Measurements from ENCODE around the gene DOCK8. TPM values are rescaled to one million over a fixed set of nuclear protein-coding genes. Genes with fewer than 3 reads are reported as not detected.

Gene DOCK8
- total RNA-seq, 2 experiments from 2014 or later, result 100 to 125 TPM

- H3K4me3 Mint-ChIP-seq, result no peak overlapping the region
- intact Hi-C loops (cut with DNase I, micrococcal nuclease), result no loop called here
- DNase-seq (no peak), ATAC-seq (no peak)
- H3K4me1 Mint-ChIP-seq, result peaks cover 11% of the 10 kb centered on the region
- no peak overlapping the region for H3K27ac Mint-ChIP-seq
- H3K27me3 Mint-ChIP-seq, result no peaks in the 10 kb centered on the region
- H3K36me3 Mint-ChIP-seq (ENCODE audit: low read depth), result no peaks in the 10 kb centered on the region
- POLR2A ChIA-PET, result no interaction called here
- H3K9me3 Mint-ChIP-seq (ENCODE audit: low read depth), result no peaks in the 10 kb centered on the region
- CTCF ChIA-PET, result no interaction called here
Observed at GRCh38 chr9:251398-251797, 36.7 kb downstream of the DOCK8 start.

GRCh38 chr9:253539-253938, 38.9 kb downstream of the DOCK8 start:
- Mint-ChIP-seq H3K27ac (no peak overlapping the region), H3K4me3 (no peak overlapping the region), H3K4me1 (peaks cover 7% of the 10 kb centered on the region), H3K9me3 (ENCODE audit: low read depth) (no peaks in the 10 kb centered on the region), H3K27me3 (peaks cover 2% of the 10 kb centered on the region), H3K36me3 (ENCODE audit: low read depth) (no peaks in the 10 kb centered on the region)
- no peak for ATAC-seq
- intact Hi-C loops (cut with DNase I, micrococcal nuclease), result no loop called here
- ChIA-PET CTCF (no interaction called here), POLR2A (no interaction called here)
- DNase-seq, result no peak

- intact Hi-C loops (cut with DNase I, micrococcal nuclease), result no loop called here
- H3K27me3 Mint-ChIP-seq, result peaks cover 2% of the 10 kb centered on the region
Observed at GRCh38 chr9:254516-254915, 39.9 kb downstream of the DOCK8 start.

GRCh38 chr9:257957-258356, 43.3 kb downstream of the DOCK8 start:
- Mint-ChIP-seq H3K27ac (no peak overlapping the region), H3K36me3 (ENCODE audit: low read depth) (no peaks in the 10 kb centered on the region), H3K27me3 (peaks cover 4% of the 10 kb centered on the region), H3K4me1 (no peaks in the 10 kb centered on the region), H3K9me3 (ENCODE audit: low read depth) (no peaks in the 10 kb centered on the region), H3K4me3 (no peak overlapping the region)
- DNase-seq (no peak), ATAC-seq (no peak)
- POLR2A ChIA-PET, result interaction anchor here (1.4 kb wide), 1 partner anchor 14 kb away, joined by 3 read pairs; no protein-coding TSS in a partner anchor
- intact Hi-C loops (cut with DNase I, micrococcal nuclease), result no loop called here
- CTCF ChIA-PET, result interaction anchor here (1.6 to 1.9 kb wide), 3 partner anchors 9 to 41 kb away, joined by 3 to 5 read pairs (median 5); no protein-coding TSS in a partner anchor

More at GRCh38 chr9:254516-254915, 39.9 kb downstream of the DOCK8 start:
- ATAC-seq (no peak), DNase-seq (no peak)
- POLR2A ChIA-PET, result no interaction called here
- Mint-ChIP-seq H3K4me1 (no peaks in the 10 kb centered on the region), H3K9me3 (ENCODE audit: low read depth) (no peaks in the 10 kb centered on the region), H3K36me3 (ENCODE audit: low read depth) (no peaks in the 10 kb centered on the region), H3K27ac (no peak overlapping the region), H3K4me3 (no peak overlapping the region)
- CTCF ChIA-PET, result no interaction called here

- intact Hi-C loops (cut with DNase I, micrococcal nuclease), result no loop called here
- CTCF ChIA-PET, result interaction anchor here (1.8 to 2.1 kb wide), 2 partner anchors 22 to 43 kb away, joined by 5 read pairs; no protein-coding TSS in a partner anchor
- H3K9me3 Mint-ChIP-seq (ENCODE audit: low read depth), result no peaks in the 10 kb centered on the region
- H3K27ac Mint-ChIP-seq, result no peak overlapping the region
- DNase-seq, result no peak
- peaks cover 4% of the 10 kb centered on the region for H3K27me3 Mint-ChIP-seq
- no peak overlapping the region for H3K4me3 Mint-ChIP-seq
- POLR2A ChIA-PET, result no interaction called here
- ATAC-seq, result no peak
- H3K4me1 Mint-ChIP-seq, result peaks cover 2% of the 10 kb centered on the region
- no peaks in the 10 kb centered on the region for H3K36me3 Mint-ChIP-seq (ENCODE audit: low read depth)
Observed at GRCh38 chr9:259405-260404, 45.0 kb downstream of the DOCK8 start.

- intact Hi-C loops (cut with DNase I, micrococcal nuclease), result no loop called here
- Mint-ChIP-seq H3K9me3 (ENCODE audit: low read depth) (no peaks in the 10 kb centered on the region), H3K4me3 (no peak overlapping the region), H3K27ac (no peak overlapping the region), H3K36me3 (ENCODE audit: low read depth) (no peaks in the 10 kb centered on the region), H3K4me1 (peaks cover 6% of the 10 kb centered on the region), H3K27me3 (peaks cover 2% of the 10 kb centered on the region)
- ATAC-seq, result no peak
- DNase-seq, result no peak
- ChIA-PET CTCF (no interaction called here), POLR2A (no interaction called here)
Observed at GRCh38 chr9:264231-264630, 49.6 kb downstream of the DOCK8 start.

GRCh38 chr9:265209-265870, 50.7 kb downstream of the DOCK8 start:
- Mint-ChIP-seq H3K27ac (no peak overlapping the region), H3K9me3 (ENCODE audit: low read depth) (peaks cover 2% of the 10 kb centered on the region), H3K4me1 (peaks cover 11% of the 10 kb centered on the region), H3K27me3 (no peaks in the 10 kb centered on the region), H3K36me3 (ENCODE audit: low read depth) (no peaks in the 10 kb centered on the region), H3K4me3 (no peak overlapping the region)
- CTCF ChIA-PET, result interaction anchor here (1.5 kb wide), 1 partner anchor 41 kb away, joined by 3 read pairs; no protein-coding TSS in a partner anchor
- DNase-seq, result no peak
- no peak for ATAC-seq
- intact Hi-C loops (cut with DNase I, micrococcal nuclease), result no loop called here
- POLR2A ChIA-PET, result no interaction called here

- DNase-seq (no peak), ATAC-seq (no peak)
- H3K27me3 Mint-ChIP-seq, result no peaks in the 10 kb centered on the region
- H3K9me3 Mint-ChIP-seq (ENCODE audit: low read depth), result peaks cover 2% of the 10 kb centered on the region
- no peak overlapping the region for H3K4me3 Mint-ChIP-seq
- ChIA-PET CTCF (interaction anchor here (1.1 to 1.5 kb wide), 2 partner anchors 9 to 40 kb away, joined by 3 to 5 read pairs; no protein-coding TSS in a partner anchor), POLR2A (no interaction called here)
- intact Hi-C loops (cut with DNase I, micrococcal nuclease), result no loop called here
- peaks cover 13% of the 10 kb centered on the region for H3K4me1 Mint-ChIP-seq
- H3K36me3 Mint-ChIP-seq (ENCODE audit: low read depth), result no peaks in the 10 kb centered on the region
- no peak overlapping the region for H3K27ac Mint-ChIP-seq
Observed at GRCh38 chr9:266228-266627, 51.6 kb downstream of the DOCK8 start.

- no peak overlapping the region for H3K27ac Mint-ChIP-seq
- no peak overlapping the region for H3K4me3 Mint-ChIP-seq
- ChIA-PET POLR2A (no interaction called here), CTCF (no interaction called here)
- DNase-seq (no peak), ATAC-seq (no peak)
- H3K36me3 Mint-ChIP-seq (ENCODE audit: low read depth), result peaks cover 6% of the 10 kb centered on the region
- no peaks in the 10 kb centered on the region for H3K27me3 Mint-ChIP-seq
- peaks cover 28% of the 10 kb centered on the region for H3K4me1 Mint-ChIP-seq
- H3K9me3 Mint-ChIP-seq (ENCODE audit: low read depth), result peaks cover 4% of the 10 kb centered on the region
- intact Hi-C loops (cut with DNase I, micrococcal nuclease), result no loop called here
Observed at GRCh38 chr9:268616-269015, 54.0 kb downstream of the DOCK8 start.

GRCh38 chr9:269081-269711, 54.5 kb downstream of the DOCK8 start:
- Mint-ChIP-seq H3K4me1 (peaks cover 26% of the 10 kb centered on the region), H3K9me3 (ENCODE audit: low read depth) (peaks cover 4% of the 10 kb centered on the region), H3K36me3 (ENCODE audit: low read depth) (peaks cover 10% of the 10 kb centered on the region), H3K27me3 (no peaks in the 10 kb centered on the region), H3K27ac (no peak overlapping the region), H3K4me3 (no peak overlapping the region)
- DNase-seq, result no peak
- ATAC-seq, result no peak
- ChIA-PET CTCF (interaction anchor here (0.6 to 0.7 kb wide), 2 partner anchors 8 to 178 kb away, joined by 3 to 4 read pairs; no protein-coding TSS in a partner anchor), POLR2A (no interaction called here)
- intact Hi-C loops (cut with DNase I, micrococcal nuclease), result no loop called here

- H3K27me3 Mint-ChIP-seq, result no peaks in the 10 kb centered on the region
- ChIA-PET POLR2A (no interaction called here), CTCF (no interaction called here)
- peak overlapping the region; percentile 62 for H3K27ac Mint-ChIP-seq
- H3K36me3 Mint-ChIP-seq (ENCODE audit: low read depth), result peaks cover 22% of the 10 kb centered on the region
- intact Hi-C loops (cut with DNase I, micrococcal nuclease), result loop anchor here (5.0 to 10.0 kb wide), 3 partner anchors 53 to 1747 kb away; partner anchors contain the start of gene SMARCA2 (in 2 of the 2)
- ATAC-seq (no peak), DNase-seq (no peak)
- peaks cover 4% of the 10 kb centered on the region for H3K9me3 Mint-ChIP-seq (ENCODE audit: low read depth)
- H3K4me1 Mint-ChIP-seq, result peaks cover 35% of the 10 kb centered on the region
- H3K4me3 Mint-ChIP-seq, result no peak overlapping the region
Observed at GRCh38 chr9:270657-271237, 56.1 kb downstream of the DOCK8 start.

Measured in activated CD4-positive, alpha-beta T cell treated with anti-CD3 and anti-CD28 coated beads for 36 hours (primary cell).